ENCODE results near the gene PHPT1. TPM values are rescaled to one million over a fixed set of nuclear protein-coding genes. Genes with fewer than 3 reads are reported as not detected.
"Not testable (repeated sequence)": the region's sequence is repeated elsewhere in the genome, so short reads cannot be mapped to it uniquely, and the experiment has no call there.

The PHPT1 gene
- total and polyA plus RNA-seq, 3 donors from 2014 or later: 134 to 146 (median 146) TPM

DNA sequence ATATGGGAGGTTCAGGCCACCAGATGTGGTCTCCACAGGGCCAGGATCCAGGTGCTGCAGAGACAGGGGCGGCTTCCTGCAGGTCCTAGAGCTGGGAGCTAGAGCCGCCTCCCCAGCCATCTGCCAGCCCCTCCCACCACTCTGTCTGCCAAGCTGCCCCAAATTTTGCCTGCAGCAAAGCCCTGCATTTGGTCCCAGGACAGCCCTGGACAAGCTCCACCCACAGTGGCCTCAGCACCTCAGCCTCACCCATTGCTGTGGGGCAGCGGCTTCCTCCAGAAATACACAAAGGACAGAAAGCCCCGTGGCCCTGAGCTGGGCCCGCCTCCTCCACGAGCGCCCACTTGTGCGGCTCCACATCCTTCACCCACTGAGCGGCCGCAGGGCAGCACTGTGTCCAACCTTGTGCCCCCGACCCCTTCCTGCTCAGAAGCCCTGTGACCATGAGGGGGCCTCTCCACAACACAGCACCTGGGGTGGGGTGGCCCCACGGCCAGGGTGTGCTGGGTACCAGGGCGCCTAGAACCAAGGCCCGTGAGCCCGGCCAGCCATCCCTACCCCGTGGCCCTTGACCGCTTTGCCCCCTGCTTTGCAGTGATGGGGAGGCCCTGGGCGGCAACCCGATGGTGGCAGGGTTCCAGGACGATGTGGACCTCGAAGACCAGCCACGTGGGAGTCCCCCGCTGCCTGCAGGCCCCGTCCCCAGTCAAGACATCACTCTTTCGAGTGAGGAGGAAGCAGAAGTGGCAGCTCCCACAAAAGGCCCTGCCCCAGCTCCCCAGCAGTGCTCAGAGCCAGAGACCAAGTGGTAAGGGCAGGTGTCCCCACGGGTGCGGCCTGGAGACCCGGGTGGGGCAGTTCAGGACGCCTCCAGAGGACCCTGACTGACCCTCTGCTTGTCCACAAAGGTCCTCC lies 10.6 kb upstream of the PHPT1 start:
- WGBS, 2 donors: 80 to 94% methylated on average over 6 to 26 of the region's 29 CpGs
- H3K36me3 ChIP-seq (ENCODE audit: low read depth, missing control alignments): no peaks in the 10 kb centered on the region
- intact Hi-C loops (cut with DNase I; ENCODE audit: low total_unique reads): loop anchor here (10.0 kb wide), 1 partner anchor 196 kb away; the partner anchor contains the start of gene FUT7
- TF ChIP-seq, protein P1, sequence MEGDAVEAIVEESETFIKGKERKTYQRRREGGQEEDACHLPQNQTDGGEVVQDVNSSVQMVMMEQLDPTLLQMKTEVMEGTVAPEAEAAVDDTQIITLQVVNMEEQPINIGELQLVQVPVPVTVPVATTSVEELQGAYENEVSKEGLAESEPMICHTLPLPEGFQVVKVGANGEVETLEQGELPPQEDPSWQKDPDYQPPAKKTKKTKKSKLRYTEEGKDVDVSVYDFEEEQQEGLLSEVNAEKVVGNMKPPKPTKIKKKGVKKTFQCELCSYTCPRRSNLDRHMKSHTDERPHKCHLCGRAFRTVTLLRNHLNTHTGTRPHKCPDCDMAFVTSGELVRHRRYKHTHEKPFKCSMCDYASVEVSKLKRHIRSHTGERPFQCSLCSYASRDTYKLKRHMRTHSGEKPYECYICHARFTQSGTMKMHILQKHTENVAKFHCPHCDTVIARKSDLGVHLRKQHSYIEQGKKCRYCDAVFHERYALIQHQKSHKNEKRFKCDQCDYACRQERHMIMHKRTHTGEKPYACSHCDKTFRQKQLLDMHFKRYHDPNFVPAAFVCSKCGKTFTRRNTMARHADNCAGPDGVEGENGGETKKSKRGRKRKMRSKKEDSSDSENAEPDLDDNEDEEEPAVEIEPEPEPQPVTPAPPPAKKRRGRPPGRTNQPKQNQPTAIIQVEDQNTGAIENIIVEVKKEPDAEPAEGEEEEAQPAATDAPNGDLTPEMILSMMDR (IDR thresholded peaks at IDR 0.05): no peak
- no peak for TF ChIP-seq POLR2A (IDR thresholded peaks at IDR 0.05)
- H3K4me1 ChIP-seq: peaks cover 28% of the 10 kb centered on the region
- H3K9me3 ChIP-seq: no peaks in the 10 kb centered on the region
- H3K27me3 ChIP-seq: no peaks in the 10 kb centered on the region
- no peak overlapping the region for H3K4me3 ChIP-seq
- H3K27ac ChIP-seq: no peak overlapping the region
- no peak for DNase-seq

DNA sequence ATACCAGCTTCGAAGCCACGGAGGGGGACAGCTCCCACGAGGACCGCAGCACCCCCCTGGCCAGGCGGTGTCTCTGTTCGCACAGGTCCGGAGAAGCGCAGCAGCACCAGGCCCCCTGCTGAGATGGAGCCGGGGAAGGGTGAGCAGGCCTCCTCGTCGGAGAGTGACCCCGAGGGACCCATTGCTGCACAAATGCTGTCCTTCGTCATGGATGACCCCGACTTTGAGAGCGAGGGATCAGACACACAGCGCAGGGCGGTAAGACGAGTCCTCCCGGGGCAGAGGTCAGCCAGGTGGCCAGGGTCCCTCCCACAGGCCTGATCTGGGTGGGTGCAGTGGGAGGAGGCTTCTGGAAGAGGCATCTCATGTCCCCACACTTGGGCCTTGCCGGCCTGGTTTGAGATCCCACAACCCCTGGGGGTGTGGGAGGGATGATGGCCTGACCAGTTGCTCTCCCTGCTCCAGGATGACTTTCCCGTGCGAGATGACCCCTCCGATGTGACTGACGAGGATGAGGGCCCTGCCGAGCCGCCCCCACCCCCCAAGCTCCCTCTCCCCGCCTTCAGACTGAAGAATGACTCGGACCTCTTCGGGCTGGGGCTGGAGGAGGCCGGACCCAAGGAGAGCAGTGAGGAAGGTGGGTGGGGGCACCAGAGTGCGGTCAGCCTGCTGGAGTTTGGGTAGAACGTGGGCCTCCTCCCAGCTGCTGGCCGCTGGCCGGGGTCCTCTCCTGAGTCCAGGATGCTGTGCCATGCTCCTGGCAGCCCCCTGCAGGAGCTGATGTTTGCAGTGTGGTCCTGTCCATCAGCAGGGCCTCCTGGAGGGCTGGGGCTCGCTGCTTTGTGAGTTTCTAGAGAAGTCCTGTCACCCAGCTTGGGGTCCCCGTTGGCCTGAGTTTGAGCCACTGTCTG lies 9.7 kb upstream of the PHPT1 start:
- no peaks in the 10 kb centered on the region for H3K9me3 ChIP-seq
- no peaks in the 10 kb centered on the region for H3K27me3 ChIP-seq
- intact Hi-C loops (cut with DNase I; ENCODE audit: low total_unique reads): loop anchor here (10.0 kb wide), 1 partner anchor 195 kb away; the partner anchor contains the start of gene FUT7
- TF ChIP-seq, protein P1 (IDR thresholded peaks at IDR 0.05): no peak
- TF ChIP-seq POLR2A (IDR thresholded peaks at IDR 0.05): no peak
- WGBS, 2 donors: 87 to 89% methylated on average over 22 to 35 of the region's 36 CpGs
- H3K4me3 ChIP-seq: no peak overlapping the region
- peak overlapping the region in 1 of 2 donors; percentile 36 for H3K27ac ChIP-seq
- H3K36me3 ChIP-seq (ENCODE audit: low read depth, missing control alignments): no peaks in the 10 kb centered on the region
- peaks cover 34% of the 10 kb centered on the region for H3K4me1 ChIP-seq
- DNase-seq: no peak

DNA sequence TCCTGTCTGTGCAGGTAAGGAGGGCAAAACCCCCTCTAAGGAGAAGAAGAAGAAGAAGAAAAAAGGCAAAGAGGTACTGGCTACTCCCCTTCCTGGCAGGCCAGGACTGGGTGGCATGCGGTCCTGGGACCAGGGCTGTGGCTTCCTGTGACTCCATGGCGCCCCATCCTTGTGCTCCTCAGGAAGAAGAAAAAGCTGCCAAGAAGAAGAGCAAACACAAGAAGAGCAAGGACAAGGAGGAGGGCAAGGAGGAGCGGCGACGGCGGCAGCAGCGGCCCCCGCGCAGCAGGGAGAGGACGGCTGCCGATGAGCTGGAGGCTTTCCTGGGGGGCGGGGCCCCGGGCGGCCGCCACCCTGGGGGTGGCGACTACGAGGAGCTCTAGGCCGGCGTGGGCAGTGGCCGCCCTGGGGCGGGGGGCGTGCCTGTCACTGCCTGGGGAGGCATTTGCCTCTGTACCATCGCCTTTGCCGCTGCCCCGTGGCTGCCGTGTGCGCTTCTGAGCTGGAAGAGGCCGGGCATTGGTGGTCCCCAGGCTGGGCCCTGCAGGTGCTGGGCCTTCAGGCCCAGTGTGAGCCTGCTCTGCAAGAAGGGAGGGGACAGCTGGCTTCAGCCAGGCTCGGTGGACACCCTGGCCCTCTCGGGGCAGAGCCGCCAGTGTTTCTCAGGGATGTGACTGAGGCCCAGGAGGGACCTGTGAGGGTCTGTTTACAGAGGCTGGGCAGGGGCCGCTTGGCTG lies 8.9 kb upstream of the PHPT1 start:
- H3K27me3 ChIP-seq: no peaks in the 10 kb centered on the region
- 68 to 73% methylated on average over 22 to 24 of the region's 32 CpGs for WGBS, 2 donors
- H3K4me1 ChIP-seq: peaks cover 34% of the 10 kb centered on the region
- H3K9me3 ChIP-seq: no peaks in the 10 kb centered on the region
- H3K27ac ChIP-seq: peak overlapping the region in 1 of 2 donors; percentile 36
- peak; percentile 67 for DNase-seq
- H3K36me3 ChIP-seq (ENCODE audit: low read depth, missing control alignments): no peaks in the 10 kb centered on the region
- TF ChIP-seq, protein P1 (IDR thresholded peaks at IDR 0.05): no peak
- no peak for TF ChIP-seq POLR2A (IDR thresholded peaks at IDR 0.05)
- intact Hi-C loops (cut with DNase I; ENCODE audit: low total_unique reads): no loop called here
- no peak overlapping the region for H3K4me3 ChIP-seq

DNA sequence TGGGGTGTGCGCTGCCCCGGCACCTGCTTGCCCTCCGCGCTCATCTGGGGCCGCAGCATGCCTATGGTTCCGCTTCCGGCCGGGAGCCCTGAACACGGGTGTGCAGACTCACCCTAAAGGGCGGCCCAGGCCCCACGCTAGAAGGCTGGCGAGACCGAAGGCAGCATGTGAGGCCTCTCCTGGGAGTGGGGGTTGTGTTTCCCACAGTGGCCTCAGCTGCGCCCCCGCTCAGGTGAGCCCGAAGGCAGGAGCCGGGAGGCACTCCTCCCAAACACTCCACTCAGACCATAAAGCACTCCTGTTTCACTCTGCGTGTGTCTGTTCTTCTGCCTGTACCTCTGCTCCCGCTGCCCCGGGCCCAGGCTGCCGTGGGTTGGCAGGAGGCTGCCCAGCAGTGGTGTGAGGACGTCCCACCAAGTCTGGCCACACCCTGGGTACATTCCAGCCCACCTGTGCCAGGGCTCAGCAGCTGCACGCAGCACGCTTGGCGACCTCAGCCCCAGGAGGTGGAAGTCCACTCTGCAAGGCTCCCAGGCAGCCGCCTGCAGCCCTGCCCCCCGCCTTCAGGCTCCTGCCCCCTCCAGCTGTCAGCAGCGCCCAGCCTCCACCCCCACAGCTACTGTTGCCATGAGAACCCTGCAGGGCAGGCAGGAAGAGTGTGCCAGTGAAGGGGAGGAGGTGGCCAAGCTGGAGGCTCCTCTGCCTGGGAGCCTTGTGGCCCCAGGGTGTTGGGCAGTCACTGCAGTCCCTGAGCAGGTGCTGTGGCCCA lies 8.1 kb upstream of the PHPT1 start:
- Histone ChIP-seq H3K36me3 (ENCODE audit: low read depth, missing control alignments) (no peaks in the 10 kb centered on the region), H3K27me3 (no peaks in the 10 kb centered on the region), H3K27ac (no peak overlapping the region), H3K9me3 (no peaks in the 10 kb centered on the region), H3K4me1 (peaks cover 34% of the 10 kb centered on the region), H3K4me3 (no peak overlapping the region)
- peak; percentile 82 for DNase-seq
- 64% methylated on average over 10 to 27 of the region's 28 CpGs for WGBS, 2 donors
- TF ChIP-seq, protein P1 (IDR thresholded peaks at IDR 0.05): no peak
- no peak for TF ChIP-seq POLR2A (IDR thresholded peaks at IDR 0.05)
- intact Hi-C loops (cut with DNase I; ENCODE audit: low total_unique reads): no loop called here

DNA sequence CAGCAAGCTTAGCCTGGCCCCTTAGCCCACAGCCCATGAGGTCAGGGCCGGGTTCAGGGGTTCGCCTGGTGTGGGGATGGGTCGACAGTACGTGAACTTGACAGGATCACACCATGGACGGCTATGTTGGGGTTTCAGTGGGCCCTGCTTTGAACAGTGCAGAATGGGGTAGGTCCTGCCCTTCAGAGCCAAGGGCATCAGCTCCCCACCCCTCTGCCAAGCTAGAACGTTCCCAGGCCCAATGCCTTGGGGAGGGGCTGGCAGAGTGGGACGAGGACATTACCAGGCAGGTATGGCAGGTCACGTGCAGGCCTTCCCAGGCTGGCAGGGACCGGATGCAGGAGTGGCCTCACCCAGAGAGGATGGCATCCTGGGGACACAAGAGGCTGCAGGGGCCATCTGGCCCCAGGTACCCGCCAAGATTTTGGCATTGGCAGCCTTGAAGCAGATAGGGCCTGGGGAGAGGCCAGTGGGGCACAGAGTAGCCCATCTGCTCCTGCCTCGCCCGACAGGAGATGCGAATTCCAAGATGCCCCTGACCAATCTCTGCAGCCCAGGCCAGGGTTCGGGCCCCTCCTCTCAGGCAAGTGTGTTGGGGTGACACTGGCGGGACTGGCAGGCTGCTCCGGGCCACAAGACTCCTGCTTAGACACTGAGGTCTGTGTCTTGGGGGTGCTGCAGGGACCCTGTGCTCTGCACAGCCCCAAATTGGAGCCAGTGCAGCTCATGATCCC lies 7.4 kb upstream of the PHPT1 start:
- H3K4me3 ChIP-seq; H3K36me3 ChIP-seq (ENCODE audit: low read depth, missing control alignments); H3K27ac ChIP-seq; intact Hi-C loops (cut with DNase I; ENCODE audit: low total_unique reads); DNase-seq; H3K9me3 ChIP-seq; H3K27me3 ChIP-seq: not testable (repeated sequence)
- WGBS, 2 donors: 59 to 67% methylated on average over 6 to 16 of the region's 16 CpGs
- peaks cover 34% of the 10 kb centered on the region for H3K4me1 ChIP-seq
